Skeletal muscle cell (primary cell): ENCODE data around the gene SVOPL.
"Not testable (repeated sequence)": the region's sequence is repeated elsewhere in the genome, so short reads cannot be mapped to it uniquely, and the experiment has no call there.

ENCODE experiments used
- DNase-seq: peaks from one replicate; pipeline ENCODE4 v3.0.0-alpha.2; 2010; ENCODE audit warnings: low read depth
- H3K4me3 ChIP-seq: 2 replicates; pipeline ENCODE4 v1.5.1; 2011; ENCODE audit warnings: low read depth, mild to moderate bottlenecking, control low read depth, low read length, moderate library complexity

SVOPL gene, protein sequence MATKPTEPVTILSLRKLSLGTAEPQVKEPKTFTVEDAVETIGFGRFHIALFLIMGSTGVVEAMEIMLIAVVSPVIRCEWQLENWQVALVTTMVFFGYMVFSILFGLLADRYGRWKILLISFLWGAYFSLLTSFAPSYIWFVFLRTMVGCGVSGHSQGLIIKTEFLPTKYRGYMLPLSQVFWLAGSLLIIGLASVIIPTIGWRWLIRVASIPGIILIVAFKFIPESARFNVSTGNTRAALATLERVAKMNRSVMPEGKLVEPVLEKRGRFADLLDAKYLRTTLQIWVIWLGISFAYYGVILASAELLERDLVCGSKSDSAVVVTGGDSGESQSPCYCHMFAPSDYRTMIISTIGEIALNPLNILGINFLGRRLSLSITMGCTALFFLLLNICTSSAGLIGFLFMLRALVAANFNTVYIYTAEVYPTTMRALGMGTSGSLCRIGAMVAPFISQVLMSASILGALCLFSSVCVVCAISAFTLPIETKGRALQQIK

DNA sequence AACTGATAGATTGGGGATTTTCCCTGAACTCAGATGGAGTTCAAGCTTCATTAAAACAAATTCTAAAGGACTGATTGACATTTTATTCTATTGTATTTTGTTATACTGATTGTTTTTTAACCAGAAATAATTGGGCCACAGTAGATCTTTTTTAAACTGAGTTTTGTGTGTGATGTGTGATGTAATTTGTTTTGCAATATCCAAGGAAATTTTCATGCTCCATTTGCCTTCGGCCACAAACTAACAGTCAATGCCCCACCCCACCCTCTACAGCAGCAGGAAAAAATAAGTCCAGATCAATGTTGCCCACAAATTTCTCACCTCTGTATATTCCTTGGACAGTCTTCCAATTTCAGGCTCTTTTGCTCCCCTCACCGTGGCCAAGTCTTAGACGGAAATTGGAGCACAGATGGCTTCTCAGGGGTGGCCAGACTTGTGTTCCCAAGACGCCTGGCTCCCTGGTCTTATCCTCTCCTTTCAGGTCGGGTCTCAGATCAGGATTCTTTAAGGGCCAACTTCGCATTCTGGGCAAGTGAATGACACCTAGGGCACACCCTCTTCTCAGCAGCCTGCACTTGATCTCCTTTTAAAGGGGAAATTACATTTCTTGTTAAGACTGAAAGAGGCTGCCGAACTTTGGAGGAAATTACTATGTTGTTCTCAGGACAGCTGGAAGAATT, at the start of gene SVOPL:
SVOPL (minus strand) TSS at position 506 of the 680 bp plus-strand sequence. CDS start 22,317 bp downstream, outside the sequence.
- no peak within 1 kb of the TSS for H3K4me3 ChIP-seq
- no peak for DNase-seq

DNA sequence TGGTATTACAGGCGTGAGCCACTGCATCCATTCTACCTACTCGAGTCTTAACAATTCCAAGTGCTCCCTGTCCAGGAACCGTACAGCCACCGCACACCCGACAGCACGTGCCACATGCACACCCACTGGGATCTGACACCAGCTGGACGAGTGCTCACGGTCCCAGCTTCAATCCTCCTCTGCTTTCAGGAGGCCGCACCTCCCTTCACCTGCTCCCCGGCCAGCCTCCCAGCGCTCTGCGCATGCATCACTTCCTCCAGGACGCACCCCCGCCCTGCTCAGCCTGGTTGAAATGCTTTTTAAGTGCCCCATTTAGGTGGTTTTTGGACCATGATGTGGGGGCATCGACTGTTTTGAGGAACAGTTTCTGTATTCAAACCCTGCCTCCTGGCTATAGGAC, 49.3 kb upstream of the SVOPL start:
- H3K4me3 ChIP-seq, result no peak overlapping the region
- no peak for DNase-seq

DNA sequence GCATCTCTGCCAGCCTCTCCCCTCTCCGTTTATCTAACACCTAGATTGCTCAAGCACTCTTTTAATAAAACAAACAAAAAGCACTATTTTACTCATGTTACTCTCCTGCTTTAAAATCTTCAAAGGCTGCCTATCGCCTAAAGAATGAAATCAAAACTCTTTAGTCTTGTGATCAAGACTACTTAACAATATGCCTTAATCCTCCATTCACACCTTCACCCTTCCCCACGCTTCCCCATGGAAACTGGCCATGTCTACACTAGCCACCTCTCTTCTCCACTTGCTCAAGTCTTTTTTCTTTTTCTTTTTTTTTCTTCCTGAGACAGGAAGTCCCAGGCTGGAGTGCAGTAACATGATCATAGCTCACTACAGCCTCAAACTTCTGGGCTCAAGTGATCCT, 48.8 kb upstream of the SVOPL start:
- H3K4me3 ChIP-seq, result no peak overlapping the region

DNA sequence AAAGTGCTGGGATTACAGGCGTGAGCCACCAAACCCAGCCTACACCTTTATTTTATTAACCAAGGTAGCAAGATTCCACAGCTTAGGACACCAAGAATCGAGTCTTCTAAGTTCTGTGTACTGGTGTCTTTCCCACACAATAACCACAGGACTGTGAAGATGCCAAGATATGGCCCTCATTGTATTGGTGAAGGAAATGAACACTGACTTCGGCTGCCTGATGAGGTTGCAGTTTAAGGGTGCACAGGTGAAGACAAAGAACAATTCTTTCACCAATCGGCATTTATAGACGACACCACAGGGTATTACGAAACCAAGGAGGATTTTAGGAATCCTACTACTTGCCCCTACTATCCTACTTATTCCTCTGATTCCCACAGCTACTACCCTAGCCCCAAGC, 47.5 kb upstream of the SVOPL start:
- no peak for DNase-seq
- no peak overlapping the region for H3K4me3 ChIP-seq

More for the DNA sequence above, 48.8 kb upstream of the SVOPL start:
- DNase-seq, result no peak

DNA sequence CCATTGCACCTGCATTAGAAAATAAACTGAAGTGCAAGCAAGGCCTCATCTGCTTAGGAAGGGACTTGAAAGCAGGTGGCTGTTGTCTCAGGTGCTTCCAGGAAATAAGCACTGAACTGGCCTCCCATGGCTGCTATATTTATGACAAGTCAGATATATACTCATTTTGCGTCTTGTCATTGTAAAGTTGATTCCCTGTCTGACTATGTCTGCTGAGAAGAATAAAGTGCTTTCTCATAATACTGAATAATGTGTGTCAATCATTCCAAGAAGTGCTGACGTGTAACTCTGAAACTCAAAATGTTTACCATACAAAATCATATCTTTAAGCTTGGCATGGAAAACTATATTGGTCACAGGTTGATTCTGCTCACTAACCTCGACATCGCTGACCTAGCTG, 44.9 kb upstream of the SVOPL start:
- DNase-seq, result no peak
- no peak overlapping the region for H3K4me3 ChIP-seq

DNA sequence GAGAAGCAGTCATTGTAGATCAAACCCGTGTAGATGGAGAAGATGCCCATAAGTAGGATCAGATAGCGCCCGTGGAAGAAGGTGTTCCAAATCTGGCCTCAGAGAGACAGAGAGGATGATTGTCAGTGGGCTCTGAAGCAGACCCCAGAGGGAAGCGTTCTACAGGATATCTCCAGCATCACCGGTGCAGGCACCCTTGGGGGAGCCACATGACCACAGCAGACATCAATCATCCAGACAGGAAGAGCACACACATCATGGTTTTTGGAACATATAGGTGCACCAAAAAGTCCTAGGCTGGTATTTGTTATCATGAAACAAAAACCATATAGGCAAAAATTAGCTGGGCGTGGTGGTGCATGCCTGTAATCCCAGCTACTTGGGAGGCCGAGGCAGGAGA, 44.0 kb upstream of the SVOPL start:
- H3K4me3 ChIP-seq, result no peak overlapping the region
- no peak for DNase-seq

DNA sequence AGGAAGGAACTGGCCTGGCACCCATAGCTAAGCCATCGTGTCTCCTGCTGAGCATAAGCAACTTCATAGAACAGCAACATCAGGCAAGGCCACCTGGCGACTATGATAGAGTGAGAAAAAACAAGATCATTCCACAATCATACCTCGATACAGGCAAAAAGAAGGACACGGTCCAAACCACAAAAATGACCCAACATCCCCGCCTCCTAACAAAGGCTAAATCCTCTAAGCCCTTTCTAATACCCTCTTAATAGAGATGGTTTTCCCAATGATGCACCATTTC, 40.2 kb upstream of the SVOPL start:
- H3K4me3 ChIP-seq, result no peak overlapping the region
- DNase-seq, result no peak

DNA sequence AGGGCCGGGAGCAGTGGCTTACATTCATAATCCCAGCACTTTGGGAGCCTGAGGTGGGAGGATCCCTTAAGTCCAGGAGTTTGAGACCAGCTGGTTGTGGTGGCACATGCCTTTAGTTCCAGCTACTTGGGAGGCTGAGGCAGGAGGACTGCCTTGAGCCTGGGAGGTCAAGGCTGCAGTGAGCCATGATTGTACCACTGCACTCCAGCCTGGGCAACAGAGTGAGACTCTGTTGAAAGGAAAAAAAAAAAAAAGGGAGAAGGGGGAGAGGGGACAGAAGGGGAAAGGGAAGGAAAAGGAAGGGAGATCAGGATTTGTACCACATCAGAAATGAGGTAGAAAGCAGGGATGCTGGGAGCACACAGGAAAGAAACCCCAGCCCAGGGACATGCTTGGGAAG, 38.7 kb upstream of the SVOPL start:
- H3K4me3 ChIP-seq, result no peak overlapping the region

DNA sequence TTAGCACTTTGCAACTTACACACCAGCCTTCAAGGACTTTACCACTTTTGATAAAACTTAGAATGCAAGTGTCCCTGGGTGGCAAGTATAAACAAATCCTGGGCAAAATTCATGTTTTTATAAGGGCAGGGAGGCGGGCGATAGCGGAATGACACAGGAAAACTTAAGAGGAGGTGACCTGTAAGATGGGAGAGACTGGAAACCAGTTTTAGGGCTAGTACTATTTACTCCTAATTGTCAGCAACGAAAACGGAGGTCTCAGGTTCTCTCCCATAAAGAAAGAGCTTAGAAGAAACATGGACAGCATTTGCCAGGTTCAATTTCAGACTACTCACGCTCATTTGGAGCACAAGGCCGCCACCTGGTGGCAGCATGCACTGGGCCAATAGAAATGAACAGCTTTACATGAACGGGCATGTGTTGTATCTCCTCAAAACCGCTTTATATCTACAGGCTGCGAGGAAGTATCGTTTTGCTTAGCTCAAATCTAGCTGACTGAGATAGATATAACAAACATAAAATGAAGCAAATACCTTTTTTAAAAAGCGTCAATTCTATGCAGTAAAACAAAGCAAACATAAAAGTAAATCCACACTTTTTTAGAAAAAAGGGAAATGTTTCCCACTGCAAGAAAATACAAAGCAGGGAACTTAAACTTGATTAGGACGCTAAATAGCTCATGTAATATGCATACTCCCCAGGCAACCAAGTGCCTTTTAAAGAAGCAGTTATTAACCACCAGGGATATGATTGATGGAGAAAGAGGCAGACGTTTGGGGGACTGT, 37.6 kb upstream of the SVOPL start:
- peak; percentile 57 for DNase-seq
- no peak overlapping the region for H3K4me3 ChIP-seq

More for the DNA sequence above, 38.7 kb upstream of the SVOPL start:
- no peak for DNase-seq

DNA sequence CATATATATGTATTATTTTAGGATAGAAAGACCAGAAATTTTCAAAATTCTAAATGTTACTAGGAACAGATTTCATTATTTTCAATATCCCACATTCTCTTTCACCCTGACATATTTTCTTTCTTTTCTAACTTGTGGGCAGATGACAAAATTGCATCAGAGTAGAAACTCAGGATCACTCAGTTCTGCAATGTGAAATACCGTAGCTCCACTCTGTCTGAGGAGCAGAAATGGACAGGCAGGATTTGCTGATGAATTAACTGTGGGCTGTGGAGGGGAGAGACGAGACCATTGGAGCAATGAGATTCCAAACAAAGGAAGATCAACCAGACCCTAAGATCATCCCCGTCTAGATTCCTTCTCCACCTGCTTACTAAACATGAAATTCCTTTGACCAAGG, 37.0 kb upstream of the SVOPL start:
- no peak overlapping the region for H3K4me3 ChIP-seq
- no peak for DNase-seq

DNA sequence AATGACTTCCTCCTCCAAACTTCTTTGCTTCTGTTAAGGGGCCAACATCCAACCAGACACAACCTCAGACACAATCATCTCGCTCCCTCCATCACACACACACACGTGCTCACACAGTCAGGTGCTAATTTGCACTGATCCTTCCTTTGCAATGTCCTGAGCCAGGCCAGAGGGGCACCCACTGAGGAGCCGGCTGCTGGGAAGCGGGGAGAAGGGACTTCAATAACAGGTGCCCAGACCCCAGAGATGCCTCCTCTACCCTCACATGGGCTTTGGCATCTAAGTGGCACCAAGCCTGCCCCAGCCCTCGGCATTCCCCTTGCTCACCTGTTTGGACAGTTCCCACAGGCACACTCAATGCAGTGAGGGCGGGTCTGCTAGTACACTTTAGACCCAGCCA, 34.2 kb upstream of the SVOPL start:
- DNase-seq, result no peak
- H3K4me3 ChIP-seq, result no peak overlapping the region

DNA sequence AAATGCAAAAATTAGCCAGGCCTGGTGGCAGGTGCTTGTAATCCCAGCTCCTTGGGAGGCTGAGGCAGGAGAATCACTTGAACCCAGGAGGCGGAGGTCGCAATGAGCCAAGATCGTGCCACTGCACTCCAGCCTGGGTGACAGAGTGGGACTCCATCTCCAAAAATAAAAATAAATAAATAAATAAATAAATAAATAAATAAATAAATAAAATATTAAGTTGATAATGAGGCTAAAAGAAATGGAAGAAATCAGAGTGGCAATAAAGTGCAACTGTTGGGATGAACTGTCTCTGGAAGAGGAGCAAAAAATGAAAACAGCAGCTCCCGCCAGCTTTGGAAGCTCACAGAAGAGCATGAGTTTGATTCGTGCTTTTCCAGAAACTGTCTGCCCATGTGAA, 30.6 kb upstream of the SVOPL start:
- H3K4me3 ChIP-seq, result not testable (repeated sequence)

DNA sequence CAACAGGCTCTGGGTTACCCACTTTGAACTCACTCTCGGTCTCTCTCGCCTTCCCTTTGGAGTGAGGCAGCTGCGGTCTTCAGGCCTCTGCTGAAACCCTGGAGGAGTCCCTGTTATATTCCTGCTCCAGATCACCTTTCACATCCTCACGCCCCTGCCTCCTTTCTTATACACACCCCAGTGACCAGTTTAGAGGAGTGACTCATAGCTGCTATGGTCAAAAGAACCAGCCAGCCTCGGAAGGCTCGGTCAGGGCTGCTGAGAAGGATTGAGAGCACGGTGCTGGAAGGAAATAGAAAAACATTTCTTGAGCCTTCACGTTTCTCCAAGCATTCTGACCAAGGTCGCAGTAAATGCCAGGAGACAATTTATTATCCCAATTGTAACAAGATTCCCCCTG, 28.3 kb upstream of the SVOPL start:
- H3K4me3 ChIP-seq, result no peak overlapping the region
- no peak for DNase-seq

More for the DNA sequence above, 30.6 kb upstream of the SVOPL start:
- DNase-seq, result not testable (repeated sequence)

DNA sequence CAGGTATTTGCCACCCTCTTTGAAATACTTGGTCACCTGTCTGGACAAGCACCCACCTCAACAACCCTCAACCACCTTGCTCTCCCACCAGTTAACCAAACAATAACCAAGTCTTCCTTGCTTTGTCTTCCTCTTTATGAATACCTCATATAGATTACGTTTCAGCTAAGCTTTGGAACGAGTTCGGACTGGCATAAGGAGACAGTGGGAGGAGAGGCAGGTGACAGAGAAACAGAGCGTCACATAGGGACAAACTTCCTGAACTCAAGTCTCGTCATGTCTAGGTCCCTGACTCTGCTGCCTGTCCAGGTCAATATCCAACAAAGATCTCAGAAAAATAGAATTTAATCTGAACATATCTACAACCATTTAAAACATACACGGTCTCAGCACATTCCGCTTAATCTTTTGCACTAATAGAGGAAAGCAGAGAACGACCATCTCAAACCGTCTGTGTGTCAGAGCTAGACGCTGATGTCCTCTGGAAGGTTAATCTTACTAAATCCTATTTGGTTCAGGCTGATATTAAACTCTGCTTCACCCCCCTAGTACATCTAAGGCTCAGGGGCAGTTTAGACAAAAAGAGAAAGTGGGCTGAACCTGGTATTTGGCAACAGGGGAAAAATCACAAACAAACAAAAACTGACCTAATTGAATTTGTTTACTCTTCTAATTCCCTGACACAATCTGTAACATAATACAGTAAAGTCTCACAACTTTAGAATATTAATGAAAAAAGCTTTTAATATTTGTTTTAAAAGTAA, 26.4 kb upstream of the SVOPL start:
- no peak overlapping the region for H3K4me3 ChIP-seq
- DNase-seq, result no peak

DNA sequence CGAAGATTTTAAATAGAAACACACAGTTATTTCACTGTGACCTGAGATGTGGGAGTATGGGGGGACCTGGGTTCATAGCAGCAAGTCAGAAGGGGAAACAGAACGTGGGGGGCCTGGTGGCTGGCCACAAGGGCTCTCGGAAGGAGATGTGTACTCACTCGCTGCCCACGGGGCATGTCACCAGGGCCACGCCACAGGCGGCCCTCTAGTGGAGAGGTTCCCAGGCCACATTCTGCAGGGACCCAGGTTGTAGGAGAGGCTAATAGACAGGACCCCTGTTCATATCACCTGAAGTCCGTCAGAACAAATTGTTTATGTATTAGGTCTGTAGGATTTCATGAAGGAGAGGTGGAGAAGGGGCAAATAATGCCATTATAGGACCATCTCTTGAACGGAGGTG, 25.1 kb upstream of the SVOPL start:
- no peak overlapping the region for H3K4me3 ChIP-seq
- DNase-seq, result no peak

DNA sequence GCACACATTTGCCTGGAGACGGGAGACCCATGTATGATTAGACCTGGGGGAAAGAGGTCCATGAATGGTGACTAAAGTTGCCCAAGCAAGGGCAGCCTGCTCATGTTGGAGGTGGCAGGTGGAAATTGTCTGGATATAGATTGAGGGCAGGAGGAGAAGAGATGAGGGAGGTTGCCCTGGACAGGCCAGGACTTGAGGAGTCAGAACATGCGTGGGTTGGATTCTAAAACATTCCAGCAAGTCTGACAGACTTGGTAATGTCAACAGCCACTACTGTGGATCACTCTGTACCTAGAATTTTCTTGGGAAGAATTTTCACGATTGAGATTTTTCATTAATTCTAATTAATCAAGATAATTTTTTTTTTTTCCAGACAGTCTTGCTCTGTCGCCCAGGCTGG, 19.1 kb upstream of the SVOPL start:
- DNase-seq, result no peak
- H3K4me3 ChIP-seq, result no peak overlapping the region

DNA sequence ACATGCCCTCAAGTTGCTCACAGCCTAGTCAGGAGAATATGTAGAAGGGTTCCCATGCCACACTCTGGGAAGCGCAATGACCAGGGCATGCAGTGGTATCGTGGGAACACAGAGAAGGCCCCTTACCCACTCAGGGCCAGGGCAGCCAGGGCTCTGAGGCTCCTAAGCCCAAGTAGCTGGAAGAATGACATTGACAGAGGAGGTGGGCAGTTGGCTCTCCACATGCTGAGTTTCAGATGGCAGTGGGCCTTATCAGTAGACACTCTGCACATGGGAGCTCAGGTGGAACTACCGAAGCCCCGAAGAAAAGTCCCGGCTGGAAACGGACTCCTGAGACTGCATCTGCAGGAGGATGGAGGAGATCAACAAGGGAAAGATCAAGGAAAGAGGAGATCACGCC, 15.7 kb upstream of the SVOPL start:
- no peak for DNase-seq
- H3K4me3 ChIP-seq, result no peak overlapping the region

DNA sequence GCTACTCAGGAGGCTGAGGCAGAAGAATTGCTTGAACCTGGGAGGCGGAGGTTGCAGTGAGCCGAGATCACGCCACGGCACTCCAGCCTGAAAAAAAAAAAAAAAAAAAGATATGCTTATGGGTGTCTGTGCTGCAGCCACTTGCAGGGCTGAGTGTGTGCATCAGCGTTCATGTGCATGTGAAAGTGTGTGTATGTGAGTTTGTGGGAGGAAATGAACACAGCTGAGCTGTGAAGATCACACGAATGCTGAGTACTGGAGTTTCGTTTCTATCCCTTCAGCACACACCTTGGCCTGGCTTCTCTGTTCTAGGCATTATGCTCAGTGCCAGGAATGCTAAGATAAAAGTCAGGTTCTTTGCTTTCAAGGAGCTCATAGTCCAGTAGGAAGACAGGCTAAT, 12.0 kb upstream of the SVOPL start:
- DNase-seq, result no peak

DNA sequence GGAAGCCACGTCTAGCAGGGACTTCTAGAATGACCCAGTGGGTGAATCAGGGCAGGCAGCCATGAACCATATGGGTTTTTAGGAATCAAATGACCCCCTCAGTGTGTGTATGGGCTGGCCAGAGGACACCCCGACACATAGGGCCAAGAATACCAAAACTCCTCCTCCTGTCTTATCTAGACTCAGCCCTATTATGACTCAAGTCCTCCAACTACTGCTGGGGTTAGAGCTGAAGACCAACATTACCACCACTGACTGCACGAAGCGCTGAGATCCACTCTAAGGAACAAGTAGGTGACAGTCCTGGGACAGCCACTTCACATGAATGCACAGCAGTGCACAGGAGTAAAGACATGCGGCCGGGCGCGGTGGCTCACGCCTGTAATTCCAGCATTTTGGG, 11.5 kb upstream of the SVOPL start:
- no peak for DNase-seq
- H3K4me3 ChIP-seq, result no peak overlapping the region

More for the DNA sequence above, 12.0 kb upstream of the SVOPL start:
- no peak overlapping the region for H3K4me3 ChIP-seq
